Activated naive CD4-positive, alpha-beta T cell treated with anti-CD3 and anti-CD28 coated beads for 36 hours (primary cell): ENCODE data around the gene DCTN2. TPM values are rescaled to one million over a fixed set of nuclear protein-coding genes. Genes with fewer than 3 reads are reported as not detected.
A peak's percentile ranks its signal among the peaks of the same experiment; 100 is the strongest.

ENCODE experiments used
- CTCF ChIA-PET: fragments of 350-600 bp; sonication (Branson Sonifier 250); formaldehyde crosslinking; loops from one replicate; lab custom pipeline; 2021; ENCODE audit warnings: antibody characterized with exemption; lab: Charles Lee
- DNase-seq: peaks from one replicate; pipeline ENCODE4 v3.0.0-alpha.2; 2020
- H3K27ac Mint-ChIP-seq: one replicate; pipeline ENCODE4 v1.8.0; 2021; ENCODE audit warnings: mild to moderate bottlenecking, mixed read lengths
- H3K27me3 Mint-ChIP-seq: one replicate; pipeline ENCODE4 v1.8.0; 2021; ENCODE audit warnings: low read depth, mixed read lengths
- H3K36me3 Mint-ChIP-seq: one replicate; pipeline ENCODE4 v1.8.0; 2021; ENCODE audit warnings: low read depth, mixed read lengths
- H3K4me1 Mint-ChIP-seq: one replicate; pipeline ENCODE4 v1.8.0; 2021; ENCODE audit warnings: low read depth, mixed read lengths
- H3K4me3 Mint-ChIP-seq: one replicate; pipeline ENCODE4 v1.8.0; 2021; ENCODE audit warnings: mild to moderate bottlenecking, moderate library complexity, mixed read lengths
- H3K9me3 Mint-ChIP-seq: one replicate; pipeline ENCODE4 v1.8.0; 2021; ENCODE audit warnings: mixed read lengths
- intact Hi-C: fragments of 100-400 bp; cut with micrococcal nuclease; formaldehyde crosslinking; loops from one replicate; pipeline ENCODE4 v1.15.1; 2023
- total RNA-seq, 2 experiments: library from RNA; stranded (reverse); gene quantifications; one replicate each; pipeline ENCODE4 v1.2.3, GENCODE V29; 2021

The DCTN2 gene
- total RNA-seq, 2 experiments from 2014 or later, result 65.1 to 71.7 TPM

DNA sequence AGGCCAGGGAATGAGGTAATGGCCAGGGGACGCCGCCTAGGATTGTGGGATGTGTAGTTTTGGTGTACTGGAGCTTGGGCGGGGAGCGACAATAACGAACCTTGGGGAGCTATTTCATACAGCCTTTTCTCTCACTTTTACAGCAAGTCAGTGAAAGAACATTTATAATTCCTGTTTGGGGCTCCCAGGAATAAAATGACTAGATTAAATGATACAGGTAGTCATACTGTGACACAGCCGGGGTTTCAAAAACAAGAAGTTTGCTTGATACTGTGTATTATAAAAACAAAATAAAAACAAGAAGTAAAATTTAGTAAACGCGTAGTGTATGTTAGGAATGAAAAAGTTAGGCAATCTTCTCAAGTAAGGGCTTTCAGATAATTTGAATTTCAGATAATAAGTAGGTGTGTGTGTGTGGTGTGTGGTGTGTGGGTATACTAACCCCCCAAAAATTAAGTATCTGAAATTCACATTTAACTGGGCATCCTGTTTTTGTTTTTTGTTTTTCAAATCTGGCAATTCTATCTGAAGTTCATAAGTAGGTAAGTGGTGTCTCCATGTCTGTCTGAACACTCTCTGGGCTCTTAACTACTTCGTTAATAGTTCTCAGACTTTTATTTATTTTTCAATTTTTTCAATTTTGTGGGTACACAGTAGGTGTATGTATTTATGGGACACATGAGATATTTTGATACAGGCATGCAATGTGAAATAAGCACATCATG lies 458 bp upstream of the DCTN2 start:
- CTCF ChIA-PET, result interaction anchor here (0.7 to 2.4 kb wide), 2 partner anchors 89 to 499 kb away, joined by 3 to 6 read pairs; partner anchors contain the start of gene GLI1
- Mint-ChIP-seq H3K9me3 (no peaks in the 10 kb centered on the region), H3K36me3 (peaks cover 2% of the 10 kb centered on the region), H3K4me1 (peaks cover 47% of the 10 kb centered on the region), H3K27me3 (no peaks in the 10 kb centered on the region), H3K4me3 (peak overlapping the region; percentile 91), H3K27ac (peak overlapping the region; percentile 51)
- DNase-seq, result no peak
- intact Hi-C loops, result loop anchor here (1.0 to 10.0 kb wide), 8 partner anchors 25 to 347 kb away; partner anchors contain the start of genes ARHGAP9, GLI1, MBD6 and PIP4K2C

DNA sequence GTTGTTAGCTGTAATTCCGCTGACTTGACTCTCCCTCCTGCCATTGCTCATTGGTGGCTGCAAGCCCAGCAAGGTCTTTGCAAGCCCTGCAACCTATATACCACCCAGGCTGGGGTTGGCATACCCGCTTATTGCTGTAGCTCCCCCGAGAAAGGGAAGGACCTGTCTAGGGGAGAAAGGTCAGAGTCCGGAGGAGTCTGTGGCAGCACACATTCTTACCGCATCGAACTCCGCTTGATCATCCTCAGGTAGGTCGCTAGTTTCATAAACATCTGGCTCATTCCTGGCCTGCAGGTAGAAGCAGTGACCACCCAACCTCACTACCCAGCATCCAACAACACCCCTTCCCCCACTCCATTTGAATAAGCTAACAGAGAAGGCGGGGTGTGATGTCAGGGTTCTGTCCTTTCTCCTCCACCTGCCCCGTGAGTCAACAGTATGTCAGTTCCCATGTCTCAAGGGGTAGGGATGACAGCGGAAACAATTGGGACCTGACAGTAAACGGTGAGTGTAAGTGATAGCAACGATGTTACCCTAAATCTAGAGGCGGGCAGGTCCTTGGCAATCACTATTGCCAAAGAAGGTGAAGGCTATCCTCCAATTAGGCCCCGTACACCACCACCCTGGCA lies 1.1 kb downstream of the DCTN2 start:
- H3K4me3 Mint-ChIP-seq, result peak overlapping the region; percentile 91
- CTCF ChIA-PET, result interaction anchor here (0.6 to 2.4 kb wide), 5 partner anchors 9 to 275 kb away, joined by 3 to 6 read pairs (median 4); partner anchors contain the start of gene GLI1
- H3K9me3 Mint-ChIP-seq, result no peaks in the 10 kb centered on the region
- peak overlapping the region; percentile 82 for H3K27ac Mint-ChIP-seq
- peak; percentile 26 for DNase-seq
- intact Hi-C loops, result loop anchor here (10.0 kb wide), 1 partner anchor 349 kb away; no protein-coding TSS in a partner anchor
- peaks cover 47% of the 10 kb centered on the region for H3K4me1 Mint-ChIP-seq
- H3K27me3 Mint-ChIP-seq, result no peaks in the 10 kb centered on the region
- H3K36me3 Mint-ChIP-seq, result peaks cover 2% of the 10 kb centered on the region

DNA sequence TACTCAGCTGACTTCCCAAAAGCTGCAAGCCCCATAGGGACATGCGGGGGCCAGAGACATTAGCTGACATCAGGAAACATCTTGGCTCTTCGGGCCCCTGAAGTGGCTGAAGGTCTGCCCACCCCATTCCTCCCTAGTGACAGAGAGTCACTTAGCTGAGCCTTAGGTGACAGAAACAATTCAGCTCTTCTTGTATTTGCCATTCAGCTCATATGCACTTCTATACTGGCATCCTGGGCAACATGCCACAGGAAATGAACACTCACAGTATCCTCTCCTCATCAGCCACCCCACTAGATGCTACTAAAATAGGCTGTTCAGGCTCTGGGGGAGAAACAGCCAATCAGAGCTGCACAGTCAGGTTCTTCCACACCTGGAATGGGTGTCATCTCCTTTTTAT lies 3.4 kb downstream of the DCTN2 start:
- Mint-ChIP-seq H3K4me1 (peaks cover 34% of the 10 kb centered on the region), H3K36me3 (peaks cover 2% of the 10 kb centered on the region), H3K4me3 (no peak overlapping the region), H3K9me3 (no peaks in the 10 kb centered on the region), H3K27me3 (no peaks in the 10 kb centered on the region), H3K27ac (no peak overlapping the region)
- intact Hi-C loops, result loop anchor here (10.0 kb wide), 1 partner anchor 351 kb away; no protein-coding TSS in a partner anchor
- CTCF ChIA-PET, result interaction anchor here (0.5 to 0.9 kb wide), 3 partner anchors 15 to 131 kb away, joined by 3 read pairs; no protein-coding TSS in a partner anchor
- DNase-seq, result no peak

DNA sequence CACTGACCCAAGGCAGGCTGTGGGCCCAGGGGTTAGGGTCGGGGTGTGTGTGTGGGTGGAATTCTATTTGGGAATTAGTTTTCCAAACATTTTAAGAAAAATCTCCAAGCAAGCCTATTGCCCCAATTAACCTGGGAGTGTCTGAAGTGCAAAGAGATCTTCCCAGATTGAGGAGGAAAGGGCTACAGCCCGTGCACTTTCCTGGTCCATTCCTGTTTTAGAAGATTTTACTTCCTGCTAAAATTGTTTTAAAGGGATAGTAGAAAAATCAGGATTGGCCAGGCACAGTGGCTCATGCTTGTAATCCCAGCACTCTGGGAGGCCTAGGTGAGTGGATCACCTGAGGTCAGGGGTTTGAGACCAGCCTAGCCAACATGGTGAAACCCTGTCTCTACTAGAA lies 5.3 kb downstream of the DCTN2 start:
- Mint-ChIP-seq H3K4me1 (peaks cover 24% of the 10 kb centered on the region), H3K36me3 (peaks cover 2% of the 10 kb centered on the region), H3K9me3 (no peaks in the 10 kb centered on the region), H3K27ac (no peak overlapping the region), H3K4me3 (no peak overlapping the region), H3K27me3 (no peaks in the 10 kb centered on the region)
- intact Hi-C loops, result loop anchor here (10.0 kb wide), 1 partner anchor 353 kb away; no protein-coding TSS in a partner anchor
- no peak for DNase-seq
- CTCF ChIA-PET, result no interaction called here

DNA sequence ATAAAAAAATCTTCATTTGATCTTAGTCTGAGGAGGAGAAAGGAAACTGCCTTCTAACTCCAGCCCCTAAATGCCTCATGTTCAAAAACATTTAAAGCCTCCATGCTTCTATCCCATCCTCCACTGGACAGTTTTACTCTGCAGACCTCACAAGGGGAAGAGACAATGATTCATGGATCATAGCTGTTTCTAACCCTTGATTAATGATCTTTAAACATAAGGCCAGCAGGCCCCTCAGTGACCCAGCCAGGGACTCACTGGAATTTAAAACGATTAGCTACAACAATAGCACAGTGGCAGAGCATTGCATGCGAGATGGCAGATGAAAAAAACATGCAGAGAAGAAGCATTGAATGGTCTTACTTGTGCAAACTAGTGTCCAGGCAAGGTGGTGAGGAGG lies 6.0 kb downstream of the DCTN2 start:
- Mint-ChIP-seq H3K36me3 (peaks cover 2% of the 10 kb centered on the region), H3K4me3 (no peak overlapping the region), H3K27me3 (no peaks in the 10 kb centered on the region), H3K4me1 (peaks cover 20% of the 10 kb centered on the region), H3K9me3 (no peaks in the 10 kb centered on the region), H3K27ac (no peak overlapping the region)
- no peak for DNase-seq
- CTCF ChIA-PET, result interaction anchor here (1.3 kb wide), 1 partner anchor 153 kb away, joined by 3 read pairs; the partner anchor contains the start of gene OS9
- intact Hi-C loops, result loop anchor here (10.0 kb wide), 1 partner anchor 354 kb away; no protein-coding TSS in a partner anchor

DNA sequence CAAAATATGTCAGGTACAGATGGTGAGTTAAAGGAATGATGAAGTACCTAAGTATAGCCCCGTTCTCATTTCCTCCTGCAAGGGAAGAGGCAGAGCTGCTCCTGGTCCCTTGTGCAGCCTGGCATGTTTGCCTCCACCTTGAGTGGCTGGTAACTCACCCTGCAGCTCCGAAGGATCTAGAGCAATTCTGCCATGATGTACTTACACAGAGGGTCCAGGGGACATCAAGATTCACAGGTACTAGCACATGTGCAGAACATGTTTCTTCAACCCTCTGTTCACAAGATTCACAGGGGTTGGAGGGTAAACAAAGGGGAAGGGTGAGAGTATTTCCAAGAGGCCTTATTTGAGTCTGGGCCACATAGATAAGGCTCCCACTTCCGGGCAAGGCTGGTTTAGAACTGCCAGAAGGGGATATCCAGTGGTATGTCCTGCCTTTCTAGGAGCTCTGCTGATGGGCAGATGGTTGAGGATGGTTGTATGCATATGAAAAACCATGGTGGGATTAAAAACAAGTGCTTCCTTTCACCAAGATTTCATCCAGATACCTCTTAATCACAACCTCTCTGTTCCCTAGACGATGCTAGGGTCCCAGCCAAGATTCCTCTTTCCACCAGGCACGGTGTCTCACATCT lies 7.7 kb downstream of the DCTN2 start:
- Mint-ChIP-seq H3K27me3 (no peaks in the 10 kb centered on the region), H3K4me3 (no peak overlapping the region), H3K27ac (no peak overlapping the region), H3K36me3 (peaks cover 3% of the 10 kb centered on the region), H3K9me3 (no peaks in the 10 kb centered on the region), H3K4me1 (peaks cover 7% of the 10 kb centered on the region)
- CTCF ChIA-PET, result interaction anchor here (0.7 kb wide), 1 partner anchor 41 kb away, joined by 3 read pairs; no protein-coding TSS in a partner anchor
- DNase-seq, result no peak
- intact Hi-C loops, result no loop called here

DNA sequence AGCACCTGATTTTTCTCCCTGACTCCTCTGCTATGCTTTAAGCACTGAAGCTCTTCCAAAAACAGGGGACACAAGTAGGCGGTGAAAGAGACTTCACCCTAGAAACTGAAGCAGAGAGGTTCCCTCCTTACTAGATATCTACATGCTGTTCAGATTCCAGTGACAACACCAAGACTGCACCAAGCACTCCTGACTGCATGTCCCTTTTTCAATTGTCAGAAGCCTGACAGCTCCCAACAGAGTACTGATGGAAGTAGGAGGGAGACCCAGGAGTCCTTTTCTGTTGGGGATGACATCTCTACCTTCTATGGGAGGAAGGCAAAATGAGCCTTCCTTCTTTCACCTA lies 10.4 kb downstream of the DCTN2 start:
- Mint-ChIP-seq H3K4me1 (no peaks in the 10 kb centered on the region), H3K27me3 (no peaks in the 10 kb centered on the region), H3K36me3 (peaks cover 17% of the 10 kb centered on the region), H3K4me3 (no peak overlapping the region), H3K9me3 (no peaks in the 10 kb centered on the region), H3K27ac (no peak overlapping the region)
- intact Hi-C loops, result no loop called here
- CTCF ChIA-PET, result interaction anchor here (1.2 to 1.3 kb wide), 3 partner anchors 9 to 83 kb away, joined by 3 to 4 read pairs (median 4); no protein-coding TSS in a partner anchor
- DNase-seq, result no peak

DNA sequence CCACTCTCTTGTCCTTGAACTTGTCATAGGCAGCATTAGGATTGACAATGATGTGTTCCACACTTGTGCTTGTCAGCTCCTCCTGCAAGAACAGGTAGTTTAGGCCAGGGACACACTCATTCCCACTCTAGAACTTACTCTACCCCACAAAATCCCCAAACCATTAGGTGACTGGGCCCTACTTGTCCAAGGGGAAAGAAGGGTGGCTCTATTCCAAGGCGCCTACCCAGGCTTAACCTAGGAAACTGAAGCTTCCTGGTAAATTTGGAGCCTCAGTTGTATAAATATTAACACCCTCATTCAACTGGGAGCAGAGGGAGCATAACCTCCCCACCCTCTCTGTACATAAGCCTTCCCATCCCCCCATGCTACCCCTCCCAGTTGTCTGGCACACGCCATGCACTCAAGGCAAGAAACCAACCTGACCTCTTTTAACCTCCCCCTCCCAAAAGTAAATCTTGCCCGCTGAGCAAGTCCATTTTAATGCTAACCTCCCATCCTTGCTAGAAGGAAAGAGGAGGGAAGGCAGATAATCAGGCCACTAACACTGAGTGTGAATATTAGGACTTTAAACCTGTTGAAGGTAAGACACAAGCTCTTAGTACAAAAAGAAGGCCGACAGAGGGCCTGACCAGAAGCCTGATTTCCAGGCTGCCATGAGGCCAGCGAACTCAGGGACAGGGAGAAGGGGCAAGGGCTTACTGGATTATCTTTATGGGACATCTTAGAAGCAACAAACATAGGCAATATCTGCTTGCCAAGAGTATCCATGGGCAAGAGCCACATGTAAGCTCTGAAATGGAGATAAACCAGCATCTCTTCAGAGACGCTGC lies 11.0 kb downstream of the DCTN2 start:
- Mint-ChIP-seq H3K27ac (no peak overlapping the region), H3K27me3 (no peaks in the 10 kb centered on the region), H3K4me3 (no peak overlapping the region), H3K4me1 (no peaks in the 10 kb centered on the region), H3K9me3 (no peaks in the 10 kb centered on the region), H3K36me3 (peaks cover 17% of the 10 kb centered on the region)
- CTCF ChIA-PET, result interaction anchor here (1.2 to 1.3 kb wide), 2 partner anchors 42 to 83 kb away, joined by 3 to 4 read pairs; no protein-coding TSS in a partner anchor
- no peak for DNase-seq
- intact Hi-C loops, result no loop called here

DNA sequence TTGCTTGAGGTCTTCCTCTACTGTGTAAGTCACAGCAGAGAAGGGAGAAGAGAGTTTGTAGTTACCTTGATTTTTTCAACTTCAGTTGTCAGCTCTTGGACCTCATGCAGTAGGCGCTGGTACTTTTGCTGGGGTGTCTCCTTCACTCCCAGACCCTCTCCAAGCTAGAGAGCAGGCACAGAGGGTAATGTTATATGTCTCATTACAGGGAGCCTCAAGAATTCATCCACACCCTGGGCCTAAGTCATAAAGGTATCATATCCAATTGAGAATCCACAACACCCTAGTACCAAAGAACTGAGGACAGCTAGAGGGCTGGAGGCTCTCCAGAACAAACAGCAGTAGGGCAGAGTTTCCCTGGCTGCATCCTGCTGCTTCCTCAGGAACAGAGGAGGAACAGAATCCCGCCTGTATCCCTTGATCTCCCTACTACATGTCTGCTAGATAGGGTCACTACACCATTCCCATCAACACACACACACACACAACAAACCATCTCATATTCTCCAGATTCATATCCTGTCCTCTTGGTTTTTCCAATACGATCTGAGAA lies 11.9 kb downstream of the DCTN2 start:
- Mint-ChIP-seq H3K27me3 (no peaks in the 10 kb centered on the region), H3K9me3 (no peaks in the 10 kb centered on the region), H3K4me1 (no peaks in the 10 kb centered on the region), H3K4me3 (no peak overlapping the region), H3K36me3 (peaks cover 17% of the 10 kb centered on the region), H3K27ac (no peak overlapping the region)
- DNase-seq, result no peak
- CTCF ChIA-PET, result interaction anchor here (1.2 kb wide), 1 partner anchor 43 kb away, joined by 3 read pairs; no protein-coding TSS in a partner anchor
- intact Hi-C loops, result no loop called here

DNA sequence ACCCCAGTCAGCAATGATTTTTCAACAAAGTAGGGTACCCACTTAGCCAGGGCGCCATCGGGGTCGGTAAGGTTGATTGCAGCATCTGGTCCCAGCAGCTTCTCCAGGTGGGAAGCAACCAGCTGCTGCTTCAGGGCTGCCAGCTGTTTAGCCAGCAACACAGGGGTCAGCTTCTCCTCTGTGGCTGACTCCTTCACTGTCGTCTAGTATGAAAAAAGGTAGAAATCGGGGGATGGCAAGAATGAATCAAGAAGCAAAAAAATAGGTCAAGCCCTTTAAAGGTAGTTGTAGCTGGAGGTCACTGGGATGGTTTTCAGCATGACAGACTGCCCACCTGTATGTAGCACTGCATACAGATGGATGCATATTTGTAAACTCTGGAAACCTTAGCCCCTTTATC lies 12.7 kb downstream of the DCTN2 start:
- H3K36me3 Mint-ChIP-seq, result peaks cover 23% of the 10 kb centered on the region
- H3K9me3 Mint-ChIP-seq, result no peaks in the 10 kb centered on the region
- H3K27me3 Mint-ChIP-seq, result no peaks in the 10 kb centered on the region
- H3K27ac Mint-ChIP-seq, result peak overlapping the region; percentile 22
- CTCF ChIA-PET, result interaction anchor here (1.3 kb wide), 1 partner anchor 10 kb away, joined by 3 read pairs; no protein-coding TSS in a partner anchor
- H3K4me3 Mint-ChIP-seq, result no peak overlapping the region
- no peak for DNase-seq
- H3K4me1 Mint-ChIP-seq, result no peaks in the 10 kb centered on the region
- intact Hi-C loops, result no loop called here

DNA sequence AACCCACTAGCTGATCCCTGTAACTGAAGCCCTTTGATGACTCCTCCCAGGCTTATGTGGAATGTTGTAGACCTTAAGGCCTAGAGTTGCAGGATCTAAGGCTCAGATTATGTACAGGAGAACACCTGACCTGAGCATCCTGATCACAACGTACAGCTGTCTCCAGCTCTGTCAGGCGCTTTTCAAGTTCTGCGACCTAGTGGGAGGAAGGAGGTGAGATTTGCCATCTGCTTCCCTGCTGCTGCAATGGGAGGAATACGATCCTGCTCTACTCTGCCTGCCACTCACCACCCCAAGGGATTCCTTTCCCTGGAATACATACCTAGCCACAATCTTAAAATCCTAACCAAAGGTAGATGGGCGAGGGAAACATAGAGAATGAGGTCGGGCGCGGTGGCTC lies 13.9 kb downstream of the DCTN2 start:
- no peaks in the 10 kb centered on the region for H3K9me3 Mint-ChIP-seq
- H3K36me3 Mint-ChIP-seq, result peaks cover 25% of the 10 kb centered on the region
- H3K4me1 Mint-ChIP-seq, result no peaks in the 10 kb centered on the region
- H3K27ac Mint-ChIP-seq, result peak overlapping the region; percentile 10
- H3K4me3 Mint-ChIP-seq, result no peak overlapping the region
- intact Hi-C loops, result no loop called here
- CTCF ChIA-PET, result interaction anchor here (0.6 to 1.4 kb wide), 3 partner anchors 49 to 71 kb away, joined by 3 to 5 read pairs (median 3); no protein-coding TSS in a partner anchor
- H3K27me3 Mint-ChIP-seq, result no peaks in the 10 kb centered on the region
- no peak for DNase-seq
